HL-60 (cell line): ENCODE data around the gene FAM170A.

ENCODE experiments used
- DNase-seq, 2 experiments: peaks; one replicate each; pipeline ENCODE4 v3.0.0-alpha.2; 2010 to 2020; ENCODE audit warnings: low read depth in 1 of 2, low spot score in 1 of 2
- H3K27ac ChIP-seq: fragments of 250-450 bp; sonication (Bioruptor Pico); replicated peaks from 2 replicates; pipeline ENCODE4 v1.5.1; 2020; ENCODE audit warnings: mild to moderate bottlenecking, moderate library complexity
- H3K27me3 ChIP-seq: fragments of 250-450 bp; sonication (Bioruptor Pico); 2 replicates; pipeline ENCODE4 v1.5.1; 2021; ENCODE audit warnings: mild to moderate bottlenecking, moderate library complexity; ENCODE audit not compliant: insufficient read depth, poor library complexity, severe bottlenecking
- H3K4me3 ChIP-seq: replicated peaks from 2 replicates; pipeline ENCODE4 v1.5.1; 2011; ENCODE audit warnings: mild to moderate bottlenecking, control low read depth, low read length; ENCODE audit not compliant: insufficient read depth
- GABPA ChIP-seq: IDR thresholded peaks from 2 replicates; pipeline ENCODE4 v1.6.1; 2012; ENCODE audit warnings: low read depth
- POLR2AphosphoS5 ChIP-seq: IDR thresholded peaks from 2 replicates; pipeline ENCODE4 v1.6.1; 2012; ENCODE audit warnings: low read depth
- SPI1 ChIP-seq: IDR thresholded peaks from 2 replicates; pipeline ENCODE4 v1.6.1; 2012; ENCODE audit warnings: low read depth, mild to moderate bottlenecking, borderline replicate concordance
- TF ChIP-seq, protein P1 (sequence below): IDR thresholded peaks from one replicate; pipeline ENCODE4 v1.5.1; 2011; ENCODE audit warnings: low read length, control low read depth, inconsistent platforms; ENCODE audit not compliant: insufficient read depth
- TF ChIP-seq, protein P2 (sequence below): IDR thresholded peaks from 2 replicates; pipeline ENCODE4 v1.6.1; 2012; ENCODE audit warnings: low read depth; ENCODE audit not compliant: insufficient replicate concordance

FAM170A gene

DNA sequence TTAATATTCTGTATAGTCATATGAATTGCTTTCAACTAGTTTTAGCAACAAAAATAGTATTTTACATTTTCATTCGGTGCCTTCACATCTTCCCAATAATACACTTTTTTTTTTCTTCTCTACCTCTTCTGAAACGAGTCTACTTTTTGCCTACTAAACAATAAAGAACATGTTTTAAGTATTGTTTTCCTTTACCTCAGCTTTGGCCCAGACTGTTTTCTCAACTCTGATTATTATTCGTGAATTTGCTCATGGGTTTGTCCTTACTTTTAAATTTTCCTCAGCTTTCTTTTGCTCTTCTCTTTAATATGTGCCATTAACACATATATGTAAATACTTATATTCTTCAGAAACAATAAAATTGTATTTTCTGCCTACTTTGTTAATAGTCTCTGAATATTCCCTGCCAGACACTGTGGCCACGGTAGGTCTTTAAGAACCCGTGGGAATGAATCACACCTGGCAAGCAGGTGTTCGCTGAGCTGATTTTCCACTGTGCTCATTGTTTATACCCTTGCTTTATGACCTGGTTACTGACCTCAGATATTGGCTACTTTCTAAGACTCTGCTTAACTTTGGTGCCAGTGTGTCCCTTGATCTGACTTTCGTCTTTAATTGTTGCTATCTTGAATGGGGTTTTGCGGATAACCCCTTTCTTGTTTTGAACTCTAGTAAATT is 49.1 kb downstream of the FAM170A start:
- DNase-seq = no peak
- Histone ChIP-seq H3K27me3 (no peaks in the 10 kb centered on the region), H3K4me3 (no peak overlapping the region), H3K27ac (no peak overlapping the region)
- TF ChIP-seq GABPA (no peak), SPI1 (no peak), POLR2AphosphoS5 (no peak)
- TF ChIP-seq, protein P1, sequence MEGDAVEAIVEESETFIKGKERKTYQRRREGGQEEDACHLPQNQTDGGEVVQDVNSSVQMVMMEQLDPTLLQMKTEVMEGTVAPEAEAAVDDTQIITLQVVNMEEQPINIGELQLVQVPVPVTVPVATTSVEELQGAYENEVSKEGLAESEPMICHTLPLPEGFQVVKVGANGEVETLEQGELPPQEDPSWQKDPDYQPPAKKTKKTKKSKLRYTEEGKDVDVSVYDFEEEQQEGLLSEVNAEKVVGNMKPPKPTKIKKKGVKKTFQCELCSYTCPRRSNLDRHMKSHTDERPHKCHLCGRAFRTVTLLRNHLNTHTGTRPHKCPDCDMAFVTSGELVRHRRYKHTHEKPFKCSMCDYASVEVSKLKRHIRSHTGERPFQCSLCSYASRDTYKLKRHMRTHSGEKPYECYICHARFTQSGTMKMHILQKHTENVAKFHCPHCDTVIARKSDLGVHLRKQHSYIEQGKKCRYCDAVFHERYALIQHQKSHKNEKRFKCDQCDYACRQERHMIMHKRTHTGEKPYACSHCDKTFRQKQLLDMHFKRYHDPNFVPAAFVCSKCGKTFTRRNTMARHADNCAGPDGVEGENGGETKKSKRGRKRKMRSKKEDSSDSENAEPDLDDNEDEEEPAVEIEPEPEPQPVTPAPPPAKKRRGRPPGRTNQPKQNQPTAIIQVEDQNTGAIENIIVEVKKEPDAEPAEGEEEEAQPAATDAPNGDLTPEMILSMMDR = no peak
- TF ChIP-seq, protein P2, sequence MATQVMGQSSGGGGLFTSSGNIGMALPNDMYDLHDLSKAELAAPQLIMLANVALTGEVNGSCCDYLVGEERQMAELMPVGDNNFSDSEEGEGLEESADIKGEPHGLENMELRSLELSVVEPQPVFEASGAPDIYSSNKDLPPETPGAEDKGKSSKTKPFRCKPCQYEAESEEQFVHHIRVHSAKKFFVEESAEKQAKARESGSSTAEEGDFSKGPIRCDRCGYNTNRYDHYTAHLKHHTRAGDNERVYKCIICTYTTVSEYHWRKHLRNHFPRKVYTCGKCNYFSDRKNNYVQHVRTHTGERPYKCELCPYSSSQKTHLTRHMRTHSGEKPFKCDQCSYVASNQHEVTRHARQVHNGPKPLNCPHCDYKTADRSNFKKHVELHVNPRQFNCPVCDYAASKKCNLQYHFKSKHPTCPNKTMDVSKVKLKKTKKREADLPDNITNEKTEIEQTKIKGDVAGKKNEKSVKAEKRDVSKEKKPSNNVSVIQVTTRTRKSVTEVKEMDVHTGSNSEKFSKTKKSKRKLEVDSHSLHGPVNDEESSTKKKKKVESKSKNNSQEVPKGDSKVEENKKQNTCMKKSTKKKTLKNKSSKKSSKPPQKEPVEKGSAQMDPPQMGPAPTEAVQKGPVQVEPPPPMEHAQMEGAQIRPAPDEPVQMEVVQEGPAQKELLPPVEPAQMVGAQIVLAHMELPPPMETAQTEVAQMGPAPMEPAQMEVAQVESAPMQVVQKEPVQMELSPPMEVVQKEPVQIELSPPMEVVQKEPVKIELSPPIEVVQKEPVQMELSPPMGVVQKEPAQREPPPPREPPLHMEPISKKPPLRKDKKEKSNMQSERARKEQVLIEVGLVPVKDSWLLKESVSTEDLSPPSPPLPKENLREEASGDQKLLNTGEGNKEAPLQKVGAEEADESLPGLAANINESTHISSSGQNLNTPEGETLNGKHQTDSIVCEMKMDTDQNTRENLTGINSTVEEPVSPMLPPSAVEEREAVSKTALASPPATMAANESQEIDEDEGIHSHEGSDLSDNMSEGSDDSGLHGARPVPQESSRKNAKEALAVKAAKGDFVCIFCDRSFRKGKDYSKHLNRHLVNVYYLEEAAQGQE = no peak

DNA sequence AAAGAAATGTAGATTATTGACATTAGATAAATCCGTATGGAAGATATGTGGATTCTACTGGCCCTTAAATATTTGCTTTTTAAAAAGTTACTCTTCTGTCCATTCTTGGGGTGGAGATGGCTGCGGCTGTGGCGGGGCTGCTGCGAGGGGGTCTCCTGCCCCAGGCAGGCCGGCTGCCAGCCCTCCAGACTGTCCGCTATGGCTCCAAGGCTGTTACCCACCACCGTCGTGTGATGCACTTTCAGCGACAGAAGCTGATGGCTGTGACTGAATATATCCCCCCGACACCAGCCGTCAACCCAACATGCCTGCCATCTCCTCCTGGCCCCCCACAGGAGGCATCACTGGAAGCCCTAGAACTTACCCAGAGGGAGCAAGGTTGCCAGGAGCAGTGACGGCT is 50.7 kb downstream of the FAM170A start:
- no peak for TF ChIP-seq POLR2AphosphoS5
- TF ChIP-seq, protein P2 = no peak
- no peak for TF ChIP-seq GABPA
- TF ChIP-seq SPI1 = no peak
- TF ChIP-seq, protein P1 = no peak
- Histone ChIP-seq H3K27me3 (no peaks in the 10 kb centered on the region), H3K4me3 (no peak overlapping the region), H3K27ac (no peak overlapping the region)
- no peak for DNase-seq

DNA sequence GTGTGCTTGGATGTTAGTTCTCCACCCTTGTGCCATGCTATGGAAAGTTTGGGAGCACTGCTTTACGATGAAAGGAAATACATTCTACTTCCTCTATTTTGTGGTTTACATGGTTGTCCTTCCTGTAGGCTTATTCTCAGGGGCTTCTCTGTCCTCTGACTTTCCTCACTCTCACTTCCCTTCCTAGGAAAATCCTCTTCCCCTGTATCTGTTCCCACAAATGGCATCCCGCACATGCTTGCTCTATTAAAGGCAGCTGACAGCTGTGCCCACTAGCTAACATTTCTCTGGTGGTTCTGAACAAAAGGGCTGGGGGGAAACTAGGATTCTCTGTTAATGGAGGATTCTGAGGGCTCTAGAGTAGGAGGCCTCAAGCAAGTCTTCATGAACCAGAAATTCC is 52.4 kb downstream of the FAM170A start:
- no peak for DNase-seq
- H3K27me3 ChIP-seq = no peaks in the 10 kb centered on the region
- no peak overlapping the region for H3K27ac ChIP-seq
- no peak overlapping the region for H3K4me3 ChIP-seq
- TF ChIP-seq, protein P2 = no peak
- TF ChIP-seq, protein P1 = no peak
- TF ChIP-seq GABPA (no peak), POLR2AphosphoS5 (no peak), SPI1 (no peak)
